ENCODE measurements around the gene EGLN2. TPM values are rescaled to one million over a fixed set of nuclear protein-coding genes. Genes with fewer than 3 reads are reported as not detected.
"Not testable (repeated sequence)": the region's sequence is repeated elsewhere in the genome, so short reads cannot be mapped to it uniquely, and the experiment has no call there.

Gene EGLN2
- total RNA-seq, result 117 and 150 TPM in 2 replicates

- DNase-seq (ENCODE audit: low read depth, low spot score), result peak; percentile 100
Measured at GRCh38 chr19:40798683-40799557, at the start of gene EGLN2. TSS of gene EGLN2 (plus strand) at chr19:40799191. CDS start at chr19:40800573, 1,382 bp downstream.

- DNase-seq (ENCODE audit: low read depth, low spot score), result peak; percentile 100
Measured at GRCh38 chr19:40750058-40750873, 48.7 kb upstream of the EGLN2 start, which contains the start of gene ACTMAP. TSS of gene ACTMAP (minus strand) at chr19:40750477. CDS start at chr19:40749803, 674 bp downstream.

DNA sequence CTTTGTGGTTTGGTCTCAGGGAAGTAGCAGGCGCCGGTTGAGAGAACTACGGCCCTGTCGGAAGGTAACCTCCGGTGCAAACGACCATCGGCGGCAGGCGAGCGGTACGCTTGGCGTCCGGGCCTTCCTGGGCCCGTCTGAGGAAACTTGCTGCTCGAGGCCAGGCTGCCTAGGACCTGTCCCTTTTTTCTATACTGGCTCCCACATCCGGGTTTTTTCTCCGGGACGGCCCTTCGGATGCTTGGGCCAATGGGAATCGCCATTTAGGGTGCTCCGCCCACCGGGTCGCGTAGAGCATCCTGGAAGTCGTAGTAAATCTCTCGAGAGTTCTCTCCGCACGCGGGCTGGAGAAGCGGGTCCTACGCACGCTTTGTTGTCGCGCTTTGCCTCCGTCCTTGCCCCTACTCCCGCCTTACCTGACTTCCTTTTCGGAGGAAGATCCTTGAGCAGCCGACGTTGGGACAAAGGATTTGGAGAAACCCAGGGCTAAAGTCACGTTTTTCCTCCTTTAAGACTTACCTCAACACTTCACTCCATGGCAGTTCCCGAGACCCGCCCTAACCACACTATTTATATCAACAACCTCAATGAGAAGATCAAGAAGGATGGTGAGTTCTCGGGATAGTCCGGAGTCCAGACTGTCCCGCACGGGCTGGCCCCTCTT, 48.0 kb upstream of the EGLN2 start, which contains the start of gene SNRPA:
Gene SNRPA (plus strand): TSS at position 330 of the 664 bp plus-strand sequence. CDS start 206 bp downstream, at position 536.
- peak; percentile 93 for DNase-seq (ENCODE audit: low read depth, low spot score)

- DNase-seq (ENCODE audit: low read depth, low spot score), result no peak
Measured at GRCh38 chr19:40752257-40752781, 46.7 kb upstream of the EGLN2 start.

GRCh38 chr19:40754611-40755247, 44.3 kb upstream of the EGLN2 start:
- no peak for DNase-seq (ENCODE audit: low read depth, low spot score)

DNA sequence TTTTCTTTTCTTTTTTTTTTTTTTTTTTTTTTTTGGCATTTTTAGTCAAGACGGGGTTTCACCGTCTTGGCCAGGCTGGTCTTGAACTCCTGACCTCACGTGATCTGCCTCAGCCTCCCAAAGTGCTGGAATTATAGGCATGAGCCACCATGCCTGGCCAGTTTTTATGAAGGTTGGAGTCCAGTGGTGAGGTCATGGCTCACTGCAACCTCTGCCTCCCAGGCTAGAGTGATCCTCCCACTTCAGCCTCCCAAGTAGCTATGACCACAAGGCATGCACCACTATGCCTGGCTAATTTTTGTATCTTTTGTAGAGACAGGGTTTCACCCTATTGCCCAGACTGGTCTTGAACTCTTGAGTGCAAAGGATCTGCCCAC, 43.8 kb upstream of the EGLN2 start:
- DNase-seq (ENCODE audit: low read depth, low spot score), result no peak

- DNase-seq (ENCODE audit: low read depth, low spot score), result no peak
Measured at GRCh38 chr19:40755791-40756190, 43.2 kb upstream of the EGLN2 start.

DNA sequence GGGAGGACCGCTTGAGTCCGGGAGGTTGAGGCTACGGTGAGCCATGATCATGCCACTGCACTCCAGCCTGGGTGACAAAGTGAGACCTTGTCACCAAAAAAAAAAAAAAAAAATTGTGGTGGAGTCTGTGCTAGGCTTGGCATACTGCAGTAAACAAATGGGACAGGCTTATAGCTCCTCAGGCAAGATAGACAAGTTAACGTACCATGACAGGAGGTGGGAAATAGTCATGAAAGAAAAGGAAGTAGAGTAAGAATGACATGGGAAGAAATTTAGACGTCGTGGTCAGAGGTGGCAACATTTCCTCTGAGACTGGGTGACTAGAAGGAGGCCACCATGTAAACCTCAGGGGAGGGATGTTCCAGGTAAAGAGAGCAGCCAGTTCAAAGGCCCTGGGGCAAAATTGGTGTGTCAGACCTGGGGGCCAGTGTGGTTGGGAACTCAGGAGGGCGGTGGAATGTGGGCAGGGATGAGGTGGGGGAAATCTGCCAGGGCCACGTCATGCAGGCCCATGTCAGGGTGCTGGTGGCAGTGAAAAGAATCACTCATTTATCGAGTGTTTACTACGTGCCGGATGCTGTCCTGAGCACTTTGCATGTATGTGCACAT, 42.4 kb upstream of the EGLN2 start:
- no peak for DNase-seq (ENCODE audit: low read depth, low spot score)

- no peak for DNase-seq (ENCODE audit: low read depth, low spot score)
Measured at GRCh38 chr19:40758491-40758890, 40.5 kb upstream of the EGLN2 start.

- DNase-seq (ENCODE audit: low read depth, low spot score), result no peak
Measured at GRCh38 chr19:40759352-40759751, 39.6 kb upstream of the EGLN2 start.

DNA sequence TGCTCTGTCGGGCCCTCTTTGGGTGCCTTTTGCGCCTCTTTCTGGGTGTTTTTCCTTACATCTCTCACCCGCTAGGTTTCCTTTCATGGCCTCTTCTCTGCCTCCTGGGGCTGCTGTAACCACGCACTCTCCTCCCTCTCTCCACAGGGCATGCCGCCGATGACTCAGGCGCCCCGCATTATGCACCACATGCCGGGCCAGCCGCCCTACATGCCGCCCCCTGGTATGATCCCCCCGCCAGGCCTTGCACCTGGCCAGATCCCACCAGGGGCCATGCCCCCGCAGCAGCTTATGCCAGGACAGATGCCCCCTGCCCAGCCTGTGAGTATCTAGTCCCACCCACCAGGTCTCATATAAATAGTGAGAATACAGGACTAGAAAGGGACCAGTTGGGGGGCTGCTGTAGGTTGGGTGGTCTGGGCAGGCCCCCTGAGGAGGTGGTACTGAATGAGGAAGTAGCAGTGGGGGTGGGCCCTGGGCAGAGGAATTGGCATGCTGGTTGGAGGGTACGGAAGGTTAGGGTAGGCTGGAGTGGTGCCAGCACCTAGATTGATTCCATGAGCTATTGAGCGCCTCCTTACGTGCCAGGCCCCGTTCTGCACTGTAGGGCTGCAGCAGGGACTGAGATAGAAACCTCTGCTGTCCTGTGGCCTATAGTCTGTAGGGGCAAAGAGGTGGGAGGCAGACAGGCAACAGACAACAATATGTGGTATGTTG, 36.1 kb upstream of the EGLN2 start:
- no peak for DNase-seq (ENCODE audit: low read depth, low spot score)

DNA sequence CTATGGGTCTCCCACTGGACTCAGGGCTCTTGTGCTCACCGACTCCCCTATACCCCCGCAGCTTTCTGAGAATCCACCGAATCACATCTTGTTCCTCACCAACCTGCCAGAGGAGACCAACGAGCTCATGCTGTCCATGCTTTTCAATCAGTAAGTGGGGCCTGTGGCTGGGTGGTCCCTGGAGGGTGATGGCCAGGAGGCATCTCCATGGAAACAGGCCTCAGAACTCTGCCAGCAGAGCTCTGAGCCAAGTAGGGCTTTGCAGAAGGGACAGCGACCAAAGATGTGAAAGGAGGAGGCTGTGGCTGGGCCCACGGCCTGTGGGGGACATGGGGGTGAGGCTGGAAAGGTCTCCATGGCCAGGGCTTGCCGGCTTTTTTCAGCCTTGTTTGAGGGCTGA, 35.5 kb upstream of the EGLN2 start:
- DNase-seq (ENCODE audit: low read depth, low spot score), result no peak

- no peak for DNase-seq (ENCODE audit: low read depth, low spot score)
Measured at GRCh38 chr19:40763963-40764362, 35.0 kb upstream of the EGLN2 start.

DNA sequence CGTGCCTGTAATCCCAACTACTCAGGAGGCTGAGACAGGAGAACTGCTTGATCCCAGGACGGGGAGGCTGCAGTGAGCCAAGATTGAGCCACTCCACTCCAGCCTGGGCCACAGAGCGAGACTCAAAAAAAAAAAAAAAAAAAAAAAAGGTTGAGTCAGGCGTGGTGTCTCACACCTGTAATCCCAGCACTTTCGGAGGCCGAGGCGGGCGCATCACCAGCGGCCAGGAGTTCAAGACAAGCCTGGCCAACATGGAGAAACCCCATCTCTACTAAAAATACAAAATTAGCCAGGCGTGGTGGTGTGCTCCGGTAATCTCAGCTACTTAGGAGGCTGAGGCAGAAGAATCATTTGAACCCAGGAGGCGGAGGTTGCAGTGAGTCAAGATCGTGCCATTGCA, 32.6 kb upstream of the EGLN2 start:
- not testable (repeated sequence) for DNase-seq (ENCODE audit: low read depth, low spot score)

GRCh38 chr19:40768869-40769268, 30.1 kb upstream of the EGLN2 start:
- no peak for DNase-seq (ENCODE audit: low read depth, low spot score)

- DNase-seq (ENCODE audit: low read depth, low spot score), result not testable (repeated sequence)
Measured at GRCh38 chr19:40771101-40771862, 27.7 kb upstream of the EGLN2 start.

GRCh38 chr19:40774916-40775631, 23.9 kb upstream of the EGLN2 start, which contains the start of gene MIA:
TSS of gene MIA (plus strand) at chr19:40775521. CDS start at chr19:40775543, 22 bp downstream.
- DNase-seq (ENCODE audit: low read depth, low spot score), result no peak

GRCh38 chr19:40775632-40776022, 23.4 kb upstream of the EGLN2 start:
- no peak for DNase-seq (ENCODE audit: low read depth, low spot score)

Data from pulmonary artery endothelial cell (primary cell).